Endothelial cell of umbilical vein (primary cell): ENCODE results near the gene BTBD18. TPM values are rescaled to one million over a fixed set of nuclear protein-coding genes. Genes with fewer than 3 reads are reported as not detected.

Experiments used
- BruUV-seq: library from RNA; stranded (reverse); fragments of 400-500 nt; replicated peaks from 2 replicates; lab custom pipeline; 2021; lab: Mats Ljungman, UMichigan
- CTCF ChIA-PET: fragments of 300-600, 350-600 bp; sonication (Branson Sonifier 250); formaldehyde crosslinking; loops from one replicate; lab custom pipeline; 2021; ENCODE audit warnings: antibody characterized with exemption, inconsistent platforms; lab: Charles Lee
- POLR2A ChIA-PET: fragments of 300-600, 350-600 bp; sonication (Branson Sonifier 250); formaldehyde crosslinking; loops from one replicate; lab custom pipeline; 2021; ENCODE audit warnings: antibody characterized with exemption, inconsistent platforms; lab: Charles Lee
- DNase-seq: peaks from one replicate; pipeline ENCODE4 v3.0.0-alpha.2; 2011; ENCODE audit warnings: low read depth, low spot score
- FAIRE-seq: peaks from 2 replicates; lab custom pipeline; 2011; peaks lifted over from hg19 to GRCh38; lab: Jason Lieb, UNC
- H2AFZ ChIP-seq: 2 replicates; pipeline ENCODE4 v1.6.0; 2012; ENCODE audit warnings: low read depth, low read length, control low read depth, inconsistent platforms
- H3K27ac ChIP-seq: 2 replicates; pipeline ENCODE4 v1.5.1; 2011; ENCODE audit warnings: low read depth, mild to moderate bottlenecking, control low read depth, low read length, moderate library complexity; ENCODE audit not compliant: insufficient read depth
- H3K27me3 ChIP-seq, 2 experiments: 2 replicates each; pipeline versions ENCODE4 v1.6.0 to v1.6.1; 2011; ENCODE audit warnings: low read length in 2 of 2, mixed read lengths in 1 of 2; ENCODE audit not compliant: control insufficient read depth in 2 of 2, insufficient read depth in 2 of 2
- H3K36me3 ChIP-seq, 2 experiments: 2 replicates in 1 of 2; 3 replicates in 1 of 2; pipeline ENCODE4 v1.5.1; 2011; ENCODE audit warnings: low read length in 2 of 2, mild to moderate bottlenecking in 1 of 2, moderate library complexity in 1 of 2; ENCODE audit not compliant: control insufficient read depth in 2 of 2, insufficient read depth in 2 of 2; ENCODE audit errors: extremely low read depth in 1 of 2
- H3K4me1 ChIP-seq: 3 replicates; pipeline ENCODE4 v1.5.1; 2011; ENCODE audit warnings: mild to moderate bottlenecking, low read length; ENCODE audit not compliant: control insufficient read depth, insufficient read depth; ENCODE audit errors: extremely low read depth
- H3K4me2 ChIP-seq: 2 replicates; pipeline ENCODE4 v1.6.1; 2011; ENCODE audit warnings: low read length, control low read depth, mixed read lengths; ENCODE audit not compliant: insufficient read depth
- H3K4me3 ChIP-seq, 3 experiments: fragments of 200-600 bp in 1 of 3; sonication (generic), shearing (Covaris generic) in 1 of 3; replicated peaks in 1 of 3; 2 replicates each; pipeline ENCODE4 v1.5.1; 2011 to 2016; ENCODE audit warnings: control low read depth in 3 of 3, low read length in 3 of 3, mild to moderate bottlenecking in 2 of 3, inconsistent platforms in 1 of 3, low read depth in 1 of 3, moderate library complexity in 1 of 3; ENCODE audit not compliant: insufficient read depth in 1 of 3
- H3K79me2 ChIP-seq: 2 replicates; pipeline ENCODE4 v1.6.0; 2012; ENCODE audit warnings: low read length, inconsistent platforms; ENCODE audit not compliant: control insufficient read depth, insufficient read depth
- H3K9ac ChIP-seq: replicated peaks from 2 replicates; pipeline ENCODE3; 2011; ENCODE audit warnings: low read length, control low read depth; ENCODE audit not compliant: insufficient read depth; ENCODE audit errors: extremely low read depth
- H3K9me1 ChIP-seq: replicated peaks from 3 replicates; pipeline ENCODE4 v1.6.0; 2011; ENCODE audit warnings: mild to moderate bottlenecking, low read length; ENCODE audit not compliant: control insufficient read depth, insufficient read depth; ENCODE audit errors: extremely low read depth
- H3K9me3 ChIP-seq: replicated peaks from 2 replicates; pipeline ENCODE4 v1.5.1; 2012; ENCODE audit warnings: low read length, inconsistent platforms; ENCODE audit not compliant: control insufficient read depth, insufficient read depth
- H4K20me1 ChIP-seq: replicated peaks from 2 replicates; pipeline ENCODE3; 2011; ENCODE audit warnings: mild to moderate bottlenecking, low read length; ENCODE audit not compliant: control insufficient read depth, insufficient read depth; ENCODE audit errors: extremely low read depth
- CTCF ChIP-seq, 2 donors: IDR thresholded peaks; 1 replicate in 1 of 2; 2 replicates in 1 of 2; pipeline ENCODE4 v1.5.1; 2011; ENCODE audit warnings: low read length in 2 of 2, mild to moderate bottlenecking in 2 of 2, moderate library complexity in 2 of 2, control low read depth in 1 of 2, inconsistent platforms in 1 of 2, low read depth in 1 of 2; ENCODE audit not compliant: insufficient read depth in 1 of 2; ENCODE audit errors: extremely low read depth in 1 of 2
- EZH2 ChIP-seq: IDR thresholded peaks from 2 replicates; pipeline ENCODE4 v1.6.1; 2012; ENCODE audit warnings: borderline replicate concordance, low read depth, mild to moderate bottlenecking, moderate library complexity, low read length, inconsistent platforms; ENCODE audit not compliant: severe bottlenecking
- FOS ChIP-seq: IDR thresholded peaks from 2 replicates; pipeline ENCODE4 v1.6.1; 2011; ENCODE audit warnings: mild to moderate bottlenecking, low read length, moderate library complexity, borderline replicate concordance; ENCODE audit not compliant: insufficient read depth
- GATA2 ChIP-seq: IDR thresholded peaks from 2 replicates; pipeline ENCODE4 v1.7.0; 2011; ENCODE audit warnings: low read depth, mild to moderate bottlenecking, moderate library complexity, mixed read lengths, low read length; ENCODE audit not compliant: insufficient read length, insufficient read depth
- JUN ChIP-seq: IDR thresholded peaks from 2 replicates; pipeline ENCODE4 v1.6.1; 2011; ENCODE audit warnings: borderline replicate concordance, low read depth; ENCODE audit not compliant: insufficient read length, insufficient read depth
- MAX ChIP-seq: IDR thresholded peaks from 2 replicates; pipeline ENCODE4 v1.6.1; 2011; ENCODE audit not compliant: insufficient read depth, insufficient read length
- MYC ChIP-seq: IDR thresholded peaks from one replicate; pipeline ENCODE4 v1.6.1; 2011; ENCODE audit warnings: mild to moderate bottlenecking, low read depth, low read length
- POLR2A ChIP-seq: IDR thresholded peaks from 2 replicates; pipeline ENCODE4 v1.6.1; 2012; ENCODE audit warnings: low read depth, mild to moderate bottlenecking, control low read depth, low read length
- POLR2AphosphoS5 ChIP-seq: IDR thresholded peaks from 2 replicates; pipeline ENCODE4 v1.6.1; 2012; ENCODE audit warnings: low read depth, mild to moderate bottlenecking, control low read depth, low read length, moderate library complexity; ENCODE audit not compliant: insufficient read depth
- dilution Hi-C: fragments of 300-500 bp; cut with MboI; formaldehyde crosslinking; loops from one replicate; pipeline ENCODE4 v1.15.0; 2019; ENCODE audit warnings: low sequenced_read_pairs; ENCODE audit not compliant: extremely low pct_ligation_motif_present
- intact Hi-C: fragments of 100-400 bp; cut with micrococcal nuclease; formaldehyde crosslinking; loops from one replicate; pipeline ENCODE4 v1.10.0; 2022
- polyA plus RNA-seq, 4 experiments: library from polyadenylated mRNA; depleted of rRNA in 3 of 4; stranded (reverse) in 3 of 4; unstranded in 1 of 4; fragments of >200 nt; gene quantifications; 2 replicates each; pipeline versions ENCODE4 v1.2.1 to v1.2.3, GENCODE V29; 2011 to 2012; ENCODE audit warnings: missing spikeins in 1 of 4
- total RNA-seq: library from RNA; stranded (reverse); gene quantifications from 2 replicates; pipeline ENCODE4 v1.2.3, GENCODE V29; 2021

Gene BTBD18
- total and polyA plus RNA-seq, 2 donors (not counting 3 experiments of a cell fraction or from before 2014, with no cell fraction given): not detected

GRCh38 chr11:57745206-57745605 is 6.4 kb downstream of the BTBD18 start:
- H3K9me3 ChIP-seq: no peaks in the 10 kb centered on the region
- dilution Hi-C loops: no loop called here
- ChIA-PET CTCF (interaction anchor here (1.8 to 7.7 kb wide), 2 partner anchors 55 to 56 kb away, joined by 13 to 325 read pairs; no protein-coding TSS in a partner anchor), POLR2A (interaction anchor here (0.6 kb wide), 1 partner anchor 54 kb away, joined by 7 read pairs; no protein-coding TSS in a partner anchor)
- peaks cover 12% of the 10 kb centered on the region for H3K79me2 ChIP-seq
- TF ChIP-seq JUN (no peak), GATA2 (no peak), FOS (no peak), CTCF (IDR thresholded peaks at IDR 0.05; ENCODE audit: extremely low read depth in 1 of 2, insufficient read depth in 1 of 2, low read depth in 1 of 2, low read length in 2 of 2) (no peak)
- no peak overlapping the region for H3K27ac ChIP-seq
- peaks cover 2 to 17% of the 10 kb centered on the region in 2 experiments for H3K36me3 ChIP-seq
- H3K4me2 ChIP-seq: no peak overlapping the region
- FAIRE-seq (no peak), DNase-seq (no peak)
- BruUV-seq: no TSS peak
- intact Hi-C loops: no loop called here
- no peak overlapping the region for H3K4me3 ChIP-seq
- H3K4me1 ChIP-seq: peaks cover 11% of the 10 kb centered on the region
- H3K9ac ChIP-seq: no peak overlapping the region
- no peak overlapping the region for H2AFZ ChIP-seq
- no peaks in the 10 kb centered on the region for H3K27me3 ChIP-seq
- H3K9me1 ChIP-seq: no peaks in the 10 kb centered on the region
- no peaks in the 10 kb centered on the region for H4K20me1 ChIP-seq

- DNase-seq: no peak
Observed at GRCh38 chr11:57744357-57744756, 7.3 kb downstream of the BTBD18 start.

More at GRCh38 chr11:57744357-57744756, 7.3 kb downstream of the BTBD18 start:
- Histone ChIP-seq H3K27ac (no peak overlapping the region), H2AFZ (no peak overlapping the region), H3K4me1 (peaks cover 11% of the 10 kb centered on the region), H3K9me3 (no peaks in the 10 kb centered on the region), H4K20me1 (no peaks in the 10 kb centered on the region), H3K4me2 (no peak overlapping the region), H3K4me3 (no peak overlapping the region), H3K9me1 (no peaks in the 10 kb centered on the region), H3K79me2 (peaks cover 12% of the 10 kb centered on the region), H3K9ac (no peak overlapping the region), H3K36me3 (peaks cover 2 to 17% of the 10 kb centered on the region in 2 experiments), H3K27me3 (no peaks in the 10 kb centered on the region)
- intact Hi-C loops (no loop called here), dilution Hi-C loops (no loop called here)
- TF ChIP-seq JUN (no peak), FOS (no peak), MYC (no peak), MAX (no peak), GATA2 (no peak), POLR2A (no peak), POLR2AphosphoS5 (no peak), EZH2 (no peak), CTCF (IDR thresholded peaks at IDR 0.05; ENCODE audit: extremely low read depth in 1 of 2, insufficient read depth in 1 of 2, low read depth in 1 of 2, low read length in 2 of 2) (no peak)
- POLR2A ChIA-PET: no interaction called here
- no peak for FAIRE-seq
- BruUV-seq: no TSS peak
- CTCF ChIA-PET: interaction anchor here (0.8 to 1.8 kb wide), 2 partner anchors 13 to 56 kb away, joined by 3 to 13 read pairs; no protein-coding TSS in a partner anchor
